Skeletal muscle satellite cell (primary cell): ENCODE results near the gene ZNF331. TPM values are rescaled to one million over a fixed set of nuclear protein-coding genes. Genes with fewer than 3 reads are reported as not detected.
"Not testable (repeated sequence)": the region's sequence is repeated elsewhere in the genome, so short reads cannot be mapped to it uniquely, and the experiment has no call there.

ENCODE experiments used
- H3K27me3 ChIP-seq: 2 replicates; pipeline ENCODE4 v1.7.0; 2013; ENCODE audit warnings: low read length; ENCODE audit not compliant: control insufficient read depth, insufficient read depth
- H3K36me3 ChIP-seq: 2 replicates; pipeline ENCODE4 v1.7.0; 2013; ENCODE audit warnings: mild to moderate bottlenecking, control low read depth, low read length; ENCODE audit not compliant: insufficient read depth
- H3K4me1 ChIP-seq: 2 replicates; pipeline ENCODE4 v1.7.0; 2013; ENCODE audit warnings: low read length; ENCODE audit not compliant: control insufficient read depth, insufficient read depth
- H3K4me2 ChIP-seq: 2 replicates; pipeline ENCODE4 v1.7.0; 2013; ENCODE audit warnings: mild to moderate bottlenecking, low read length
- H3K4me3 ChIP-seq: 2 replicates; pipeline ENCODE4 v1.7.0; 2013; ENCODE audit warnings: low read length
- H3K9ac ChIP-seq: 2 replicates; pipeline ENCODE4 v1.7.0; 2013; ENCODE audit warnings: mild to moderate bottlenecking, low read depth, low read length, moderate library complexity
- H3K9me3 ChIP-seq: replicated peaks from 2 replicates; pipeline ENCODE4 v1.7.0; 2013; ENCODE audit warnings: mild to moderate bottlenecking, control low read depth, low read length
- total RNA-seq: library from RNA; depleted of rRNA; stranded (reverse); fragments of >200 nt; gene quantifications from 2 replicates; pipeline ENCODE4 v1.2.3, GENCODE V29; 2012; rRNA removed

ZNF331 gene
- 6.6 and 7.4 TPM in 2 replicates for total RNA-seq

DNA sequence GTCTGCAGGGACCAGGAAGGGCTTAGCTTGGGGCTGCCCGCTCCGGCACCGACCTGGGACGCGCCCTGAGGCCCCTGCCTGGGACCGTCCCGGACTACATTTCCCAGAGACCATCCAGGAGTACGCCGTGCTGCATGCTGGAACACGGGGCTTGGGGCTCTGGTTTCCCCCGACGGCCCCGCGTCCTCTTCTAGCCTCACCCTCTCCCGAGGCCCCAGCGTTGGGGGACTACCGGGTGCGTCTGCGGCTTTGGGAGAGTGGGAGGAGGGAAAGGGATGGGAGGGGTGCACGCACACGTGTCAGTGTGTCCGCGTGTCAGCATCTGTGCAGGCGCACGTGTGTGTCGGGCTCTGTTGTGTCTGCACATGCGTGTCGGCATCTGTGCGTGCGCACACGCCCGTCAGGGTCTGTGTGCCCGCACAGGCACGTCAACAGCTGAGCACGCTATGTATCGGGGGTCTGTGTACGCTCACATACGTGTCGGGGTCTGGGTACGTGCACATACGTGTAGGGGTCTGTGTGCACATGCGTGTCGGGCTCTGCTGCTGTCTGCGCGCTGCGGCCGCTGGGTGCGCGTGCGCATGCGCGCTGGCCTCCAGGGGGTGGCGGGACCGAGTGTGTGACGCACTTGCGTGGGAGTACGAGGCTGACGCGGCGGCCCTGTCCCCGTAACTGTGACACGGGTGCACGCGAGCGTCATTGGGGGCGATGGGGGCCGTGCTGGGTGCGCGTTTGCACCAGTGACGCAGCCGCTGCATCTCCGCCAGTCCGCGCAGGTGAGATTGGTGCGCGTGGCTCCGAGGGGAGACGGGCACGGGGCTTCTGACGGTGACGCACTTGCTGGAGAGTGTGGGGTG is at the start of gene ZNF331:
TSS of gene ZNF331 (plus strand) at position 625 of the 857 bp plus-strand sequence. CDS start 31,232 bp downstream, outside the sequence.
- Histone ChIP-seq H3K4me1 (peaks cover 6% of the 10 kb centered on the region), H3K4me3 (peak within 1 kb of the TSS; percentile 88), H3K9ac (peak within 1 kb of the TSS; percentile 80), H3K4me2 (peak within 1 kb of the TSS; percentile 90), H3K9me3 (no peaks in the 10 kb centered on the region), H3K36me3 (peaks cover 3% of the 10 kb centered on the region), H3K27me3 (no peaks in the 10 kb centered on the region)

DNA sequence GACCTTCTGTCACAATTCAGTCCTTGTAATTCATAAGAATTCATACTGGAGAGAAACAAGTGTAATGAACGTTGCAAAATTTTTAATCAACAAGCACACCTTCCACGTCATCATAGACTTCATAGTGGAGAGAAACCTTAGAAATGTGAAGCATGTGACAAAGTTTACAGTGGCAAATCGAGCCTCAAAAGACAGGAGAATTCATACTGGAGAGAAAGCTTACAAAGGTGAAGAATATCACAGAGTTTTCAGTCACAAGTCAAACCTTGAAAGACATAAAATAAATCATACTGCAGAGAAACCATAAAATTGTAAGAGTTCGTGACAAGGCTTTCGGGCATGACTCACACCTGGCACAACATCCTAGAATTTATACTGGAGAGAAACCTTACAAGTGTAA is 45.8 kb upstream of the ZNF331 start:
- Histone ChIP-seq H3K27me3 (no peaks in the 10 kb centered on the region), H3K4me2 (no peak overlapping the region), H3K9me3 (peaks cover 26% of the 10 kb centered on the region), H3K4me3 (no peak overlapping the region), H3K4me1 (no peaks in the 10 kb centered on the region), H3K9ac (no peak overlapping the region), H3K36me3 (peaks cover 20% of the 10 kb centered on the region)

DNA sequence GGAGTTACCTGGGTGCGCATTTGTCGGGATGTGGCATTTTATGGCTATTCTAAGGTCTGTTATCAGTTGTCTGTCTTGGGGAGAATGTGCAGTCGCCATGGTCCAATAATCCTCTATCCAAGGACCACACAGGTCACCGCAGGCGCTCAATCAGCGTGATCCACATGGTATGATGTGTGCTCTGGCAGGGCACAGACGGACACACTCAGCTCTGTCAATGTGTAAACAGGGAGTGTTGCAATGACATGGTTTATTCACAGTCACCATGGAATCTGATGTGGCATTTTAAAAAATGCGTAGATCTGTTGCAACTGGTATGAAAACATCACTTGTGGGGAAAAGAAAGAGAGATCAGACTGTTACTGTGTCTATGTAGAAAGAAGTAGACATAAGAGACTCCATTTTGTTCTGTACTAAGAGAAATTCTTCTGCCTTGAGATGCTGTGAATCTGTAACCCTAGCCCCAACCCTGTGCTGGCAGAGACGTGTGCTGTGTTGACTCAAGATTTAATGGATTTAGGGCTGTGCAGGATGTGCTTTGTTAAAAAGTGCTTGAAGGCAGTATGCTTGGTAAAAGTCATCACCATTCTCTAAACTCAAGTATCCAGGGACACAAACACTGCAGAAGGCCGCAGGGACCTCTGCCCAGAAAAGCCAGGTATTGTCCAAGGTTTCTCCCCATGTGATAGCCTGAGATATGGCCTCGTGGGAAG is 40.5 kb upstream of the ZNF331 start:
- H3K4me3 ChIP-seq = not testable (repeated sequence)

DNA sequence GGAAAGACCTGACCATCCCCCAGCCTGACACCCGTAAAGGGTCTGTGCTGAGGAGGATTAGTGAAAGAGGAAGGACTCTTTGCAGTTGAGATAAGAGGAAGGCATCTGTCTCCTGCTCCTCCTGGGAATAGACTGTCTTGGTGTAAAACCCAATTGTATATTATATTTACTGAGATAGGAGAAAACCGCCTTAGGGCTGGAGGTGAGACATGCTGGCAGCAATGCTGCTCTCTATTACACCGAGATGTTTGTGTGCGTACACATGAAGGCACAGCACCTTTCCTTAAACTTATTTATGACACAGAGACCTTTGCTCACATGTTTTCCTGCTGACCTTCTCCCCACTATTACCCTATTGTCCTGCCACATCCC is 39.9 kb upstream of the ZNF331 start:
- H3K4me1 ChIP-seq, H3K36me3 ChIP-seq, H3K4me3 ChIP-seq, H3K9me3 ChIP-seq, H3K4me2 ChIP-seq, H3K9ac ChIP-seq, H3K27me3 ChIP-seq: not testable (repeated sequence)

More for the DNA sequence above, 40.5 kb upstream of the ZNF331 start:
- not testable (repeated sequence) for H3K9ac ChIP-seq, H3K4me1 ChIP-seq, H3K36me3 ChIP-seq, H3K9me3 ChIP-seq, H3K27me3 ChIP-seq, H3K4me2 ChIP-seq

DNA sequence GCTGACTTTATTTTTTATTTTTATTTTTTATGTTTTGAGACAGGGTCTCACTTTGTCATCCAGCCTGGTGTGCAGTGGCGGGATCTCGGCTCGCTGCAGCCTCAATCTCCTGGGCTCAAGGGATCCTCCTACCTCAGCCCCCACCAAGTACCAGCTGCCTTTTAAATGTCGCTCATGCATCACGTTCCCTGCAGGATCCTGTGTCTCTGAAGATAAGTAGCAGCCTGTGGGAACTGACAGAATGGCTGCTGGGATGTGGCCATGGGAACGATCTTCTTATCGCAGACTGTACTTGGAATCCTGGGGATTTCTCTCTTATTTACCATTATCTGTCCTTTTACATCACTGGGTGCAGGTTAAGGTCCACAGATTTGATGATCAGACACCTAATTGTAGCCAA is 34.8 kb upstream of the ZNF331 start:
- not testable (repeated sequence) for H3K4me2 ChIP-seq, H3K9ac ChIP-seq, H3K4me1 ChIP-seq, H3K9me3 ChIP-seq, H3K4me3 ChIP-seq, H3K36me3 ChIP-seq, H3K27me3 ChIP-seq

DNA sequence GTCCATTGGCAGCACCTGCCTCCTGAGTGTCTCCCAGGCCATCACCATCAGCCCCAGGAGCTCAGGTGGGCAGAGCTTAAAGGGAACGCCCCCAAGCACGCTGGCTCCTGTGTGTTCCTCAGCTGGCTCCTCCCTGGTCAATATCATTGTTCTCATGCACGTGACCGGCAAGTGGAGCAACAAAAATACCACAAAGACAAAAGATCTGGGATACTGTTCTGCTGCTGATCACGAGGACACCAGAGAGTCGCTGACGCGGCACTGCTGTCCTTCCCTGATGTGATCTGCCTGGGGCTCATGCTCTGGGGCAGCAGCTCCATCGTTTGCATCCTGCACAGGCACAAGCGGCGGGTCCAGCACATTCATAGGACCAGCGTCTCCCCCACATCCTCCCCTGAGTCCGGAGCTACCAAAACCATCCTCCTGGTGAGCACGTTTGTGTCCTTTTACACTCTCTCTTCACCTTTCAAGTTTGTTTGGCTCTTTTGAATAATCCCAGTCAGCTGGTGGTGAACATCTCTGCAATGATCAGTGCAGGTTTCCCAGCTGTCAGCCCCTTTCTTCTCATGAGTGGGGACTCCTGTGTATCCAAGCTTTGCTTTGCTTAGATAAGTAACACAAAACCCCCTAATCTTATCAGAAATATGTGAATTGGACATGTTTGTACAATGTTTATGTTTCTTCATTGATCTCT is 34.1 kb upstream of the ZNF331 start:
- not testable (repeated sequence) for H3K4me1 ChIP-seq, H3K4me2 ChIP-seq, H3K4me3 ChIP-seq, H3K9me3 ChIP-seq, H3K9ac ChIP-seq, H3K36me3 ChIP-seq, H3K27me3 ChIP-seq

DNA sequence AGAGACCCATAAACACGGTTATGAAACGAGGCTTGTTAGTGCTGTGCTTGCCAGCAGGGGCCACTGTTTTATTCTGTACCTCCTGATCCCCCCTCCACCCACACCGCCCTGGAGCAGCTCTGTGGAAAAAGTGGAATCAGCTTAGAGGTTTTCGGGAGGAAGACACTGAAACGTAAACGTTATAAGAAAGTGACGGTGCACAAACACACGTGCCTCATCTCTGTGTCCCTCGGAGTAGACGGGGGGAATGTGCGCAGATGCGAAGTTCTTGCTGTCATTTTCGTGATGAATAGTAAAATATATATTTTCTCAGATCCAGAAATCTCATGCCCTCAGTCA is 33.6 kb upstream of the ZNF331 start:
- H3K4me2 ChIP-seq = peak overlapping the region; percentile 36
- not testable (repeated sequence) for H3K9me3 ChIP-seq, H3K4me3 ChIP-seq, H3K4me1 ChIP-seq, H3K27me3 ChIP-seq, H3K36me3 ChIP-seq, H3K9ac ChIP-seq

DNA sequence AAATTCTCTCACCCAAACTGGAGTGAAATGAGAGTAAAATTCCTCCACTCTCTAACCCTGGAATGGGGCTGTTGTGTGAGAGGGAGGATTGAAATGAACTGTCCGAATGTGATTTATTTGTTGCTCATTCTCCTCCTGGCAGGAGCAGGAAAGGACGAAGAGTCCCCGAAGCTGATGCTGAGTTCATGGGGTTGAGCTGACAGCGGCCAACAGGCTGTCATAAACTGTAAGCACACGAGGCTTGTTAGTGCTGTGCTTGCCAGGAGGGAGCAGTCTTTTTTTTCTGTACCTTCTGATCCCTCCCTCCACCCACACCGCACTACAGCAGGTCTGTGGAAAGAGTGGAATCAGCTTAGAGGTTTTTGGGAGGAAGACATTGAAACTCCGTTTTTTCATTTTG is 33.1 kb upstream of the ZNF331 start:
- H3K9ac ChIP-seq = no peak overlapping the region
- peak overlapping the region; percentile 36 for H3K4me2 ChIP-seq
- H3K4me1 ChIP-seq = no peaks in the 10 kb centered on the region
- no peaks in the 10 kb centered on the region for H3K36me3 ChIP-seq
- H3K9me3 ChIP-seq = no peaks in the 10 kb centered on the region
- no peak overlapping the region for H3K4me3 ChIP-seq
- no peaks in the 10 kb centered on the region for H3K27me3 ChIP-seq

DNA sequence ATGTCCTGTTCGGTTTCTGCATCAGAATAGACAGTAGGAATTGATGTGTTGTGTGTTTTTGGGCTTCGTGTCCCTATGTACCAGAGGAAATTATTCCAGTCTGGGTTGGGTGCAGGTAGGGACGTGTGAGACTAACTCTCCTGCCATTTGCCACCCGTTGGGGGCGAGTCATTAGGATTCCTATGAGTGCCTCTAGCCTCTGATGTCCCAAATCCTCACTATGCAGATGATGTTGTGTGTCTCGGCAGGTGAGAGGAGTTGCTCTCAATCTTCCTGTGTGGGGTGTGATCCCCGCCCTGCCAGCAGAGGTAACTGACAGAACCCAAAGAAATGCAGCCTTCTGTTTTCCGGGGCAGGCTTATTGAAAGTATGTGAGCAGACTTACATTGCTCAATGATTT is 31.2 kb upstream of the ZNF331 start:
- Histone ChIP-seq H3K9ac (no peak overlapping the region), H3K4me1 (no peaks in the 10 kb centered on the region), H3K4me2 (no peak overlapping the region), H3K27me3 (no peaks in the 10 kb centered on the region), H3K36me3 (no peaks in the 10 kb centered on the region), H3K4me3 (no peak overlapping the region), H3K9me3 (no peaks in the 10 kb centered on the region)

DNA sequence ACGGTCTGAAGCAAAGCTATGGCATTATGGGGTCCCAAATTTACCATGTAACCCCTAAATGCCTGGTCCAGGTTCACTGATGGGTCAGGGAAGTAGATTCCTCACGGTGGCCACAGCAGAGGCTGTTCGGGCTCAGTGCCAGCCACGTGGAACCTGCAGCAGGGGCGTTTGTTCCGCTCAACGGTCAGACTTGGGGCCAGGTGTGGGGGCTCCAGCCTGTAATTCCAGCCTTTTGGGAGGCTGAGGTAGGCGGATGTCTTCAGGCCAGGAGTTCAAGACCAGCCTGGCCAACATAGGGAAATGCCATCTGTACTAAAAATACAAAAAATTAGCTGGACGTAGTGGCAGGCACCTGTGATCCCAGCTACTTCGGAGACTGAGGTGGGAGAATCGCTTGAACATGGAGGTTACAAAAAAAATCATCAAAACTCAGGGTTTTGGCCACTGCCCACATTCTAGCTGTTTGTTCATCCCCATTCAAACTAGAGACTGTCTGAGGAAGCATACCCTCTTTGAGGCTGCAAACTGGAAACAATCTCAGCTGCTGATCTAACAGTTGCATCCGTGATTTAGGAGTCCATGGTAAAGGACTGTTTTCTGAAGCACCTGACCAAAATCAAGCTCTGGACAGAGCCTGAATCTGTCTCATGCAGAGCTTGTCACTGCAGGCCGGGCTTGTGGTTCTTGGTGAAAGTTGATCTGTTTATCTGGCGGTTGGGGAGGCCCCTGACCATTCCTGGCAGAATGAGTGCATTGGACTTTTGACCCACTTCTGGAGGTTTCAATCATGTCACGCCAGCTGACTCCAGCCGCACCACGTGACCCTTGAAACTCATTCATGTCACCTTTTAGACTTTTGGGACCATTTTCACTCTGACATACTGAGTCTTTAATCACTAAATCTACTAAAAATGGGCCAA is 30.2 kb upstream of the ZNF331 start:
- no peak overlapping the region for H3K9ac ChIP-seq
- H3K36me3 ChIP-seq = no peaks in the 10 kb centered on the region
- H3K27me3 ChIP-seq = no peaks in the 10 kb centered on the region
- H3K9me3 ChIP-seq = no peaks in the 10 kb centered on the region
- H3K4me3 ChIP-seq = no peak overlapping the region
- H3K4me2 ChIP-seq = no peak overlapping the region
- no peaks in the 10 kb centered on the region for H3K4me1 ChIP-seq

DNA sequence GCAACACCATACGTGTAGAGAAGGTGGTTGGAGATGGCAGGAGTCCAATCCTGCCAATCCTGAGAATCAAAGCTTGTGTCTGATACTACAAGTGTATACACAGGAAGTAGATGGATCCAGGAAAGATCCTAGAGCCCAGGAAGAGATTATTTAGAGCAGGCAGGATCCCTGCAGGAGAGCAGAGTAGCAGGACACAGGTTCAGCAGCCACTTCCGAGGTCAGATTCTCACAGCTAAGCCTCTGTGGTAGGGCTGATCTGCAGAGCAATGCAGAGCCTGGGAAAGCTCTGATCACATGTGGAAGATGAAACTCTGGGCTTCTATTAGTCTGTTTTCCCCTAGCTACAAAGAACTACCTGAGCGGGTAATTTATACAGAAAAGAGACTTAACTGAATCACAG is 28.5 kb upstream of the ZNF331 start:
- Histone ChIP-seq H3K27me3 (no peaks in the 10 kb centered on the region), H3K9me3 (no peaks in the 10 kb centered on the region), H3K4me1 (no peaks in the 10 kb centered on the region)

More for the DNA sequence above, 28.5 kb upstream of the ZNF331 start:
- no peaks in the 10 kb centered on the region for H3K36me3 ChIP-seq
- no peak overlapping the region for H3K4me3 ChIP-seq
- no peak overlapping the region for H3K9ac ChIP-seq
- H3K4me2 ChIP-seq = no peak overlapping the region
